Aorta (tissue), 5 donors: ENCODE results near the gene LTA. TPM values are rescaled to one million over a fixed set of nuclear protein-coding genes. Genes with fewer than 3 reads are reported as not detected.

Experiments used
- ATAC-seq: fragments of 200-7000 bp; cut with Tn5 transposase; one replicate; pipeline ENCODE4 v1.9.1; 2022; ENCODE audit warnings: moderate library complexity; ENCODE audit not compliant: low FRiP score
- DNase-seq, 2 donors: peaks; one replicate each; pipeline ENCODE4 v3.0.0-alpha.2; 2020
- H3K27ac ChIP-seq, 2 donors: one replicate each; pipeline ENCODE4 v1.5.1; 2013; ENCODE audit warnings: low read length in 2 of 2, mild to moderate bottlenecking in 2 of 2, moderate library complexity in 2 of 2, control low read depth in 1 of 2, inconsistent platforms in 1 of 2, low read depth in 1 of 2
- H3K27me3 ChIP-seq, 2 donors: one replicate each; pipeline ENCODE4 v1.6.1; 2013; ENCODE audit warnings: control low read depth in 1 of 2, low read length in 1 of 2, mild to moderate bottlenecking in 1 of 2, moderate library complexity in 1 of 2; ENCODE audit not compliant: insufficient read depth in 2 of 2, control insufficient read depth in 1 of 2
- H3K36me3 ChIP-seq, 2 donors: one replicate each; pipeline ENCODE4 v1.6.1; 2013; ENCODE audit warnings: control low read depth in 1 of 2, low read length in 1 of 2, mild to moderate bottlenecking in 1 of 2; ENCODE audit not compliant: insufficient read depth in 2 of 2, control insufficient read depth in 1 of 2
- H3K4me1 ChIP-seq, 2 donors: one replicate each; pipeline ENCODE4 v1.6.1; 2013; ENCODE audit warnings: low read length in 2 of 2, control low read depth in 1 of 2, mild to moderate bottlenecking in 1 of 2, moderate library complexity in 1 of 2; ENCODE audit not compliant: insufficient read depth in 2 of 2, control insufficient read depth in 1 of 2
- H3K4me3 ChIP-seq, 2 donors: one replicate each; pipeline ENCODE4 v1.5.1; 2013; ENCODE audit warnings: low read length in 2 of 2, control low read depth in 1 of 2, mild to moderate bottlenecking in 1 of 2
- H3K9me3 ChIP-seq: one replicate; pipeline ENCODE4 v1.6.1; 2013; ENCODE audit warnings: mild to moderate bottlenecking, low read length; ENCODE audit not compliant: control insufficient read depth
- WGBS, 2 donors: extraction: QIAGEN DNeasy Blood & Tissue Kit; methylation state at CpG; one replicate each; pipeline ENCODE4 v1.1.7; 2013; 5-methylcytosine and 5-hydroxymethylcytosine counted together
- intact Hi-C, 2 donors: fragments of 100-400 bp; cut with DNase I; formaldehyde crosslinking; loops; one replicate each; pipeline versions ENCODE4 v1.14.2 to v1.15.0; 2022
- polyA plus RNA-seq, 2 donors: library from polyadenylated mRNA; stranded (reverse); fragments of 200-250 nt; gene quantifications; one replicate each; pipeline ENCODE4 v1.2.3, GENCODE V29; 2013
- total RNA-seq, 2 donors: library from RNA; stranded (reverse); fragmentation: NEBNext Ultra II Directional; extraction: Animal tissue kit (Norgen Biotek cat#: 25700); gene quantifications; one replicate each; pipeline ENCODE4 v1.2.1, GENCODE V29; 2021
- donor health status: healthy with polysubstance abuse.
- donor health status: Bipolar disorder and iron deficiency.
- donor health status: DM: no; HTN: no; CAD: no.
- donor health status: DM: no; HTN: no; CAD: no.
- donor health status: DM: yes; HTN: yes; CAD: no.

LTA gene
- total and polyA plus RNA-seq, 4 donors: 0.18 TPM; not detected in 3

- Histone ChIP-seq H3K27ac (no peak overlapping the region), H3K36me3 (peaks cover 10 to 14% of the 10 kb centered on the region in 2 donors), H3K4me1 (no peaks in the 10 kb centered on the region), H3K4me3 (no peak overlapping the region), H3K9me3 (no peaks in the 10 kb centered on the region), H3K27me3 (no peaks in the 10 kb centered on the region)
- intact Hi-C loops: loop anchor here (5.0 kb wide), 2 partner anchors 40 to 1960 kb away; partner anchors contain the start of genes C6orf47 (in 1 of the 2) and GPANK1 (in 1 of the 2)
- no peak for DNase-seq
- 59 to 64% methylated on average over 10 of the region's 10 CpGs for WGBS, 2 donors
- ATAC-seq: no peak
These were observed 50.6 kb downstream of the LTA start for GRCh38 chr6:31622684-31623091.

Other genes with a start within 250 kb of the LTA start
Only the 30 nearest of the 34 such genes appear.
- gene HLA-B, start 215.1 kb upstream of the LTA start, total RNA-seq: 1,000 to 10,000 TPM in 1 of 2 donors, 100 to 1,000 TPM in 1; 862 to 1,392 TPM
- gene HLA-B, start 215.1 kb upstream of the LTA start, polyA plus RNA-seq: 100 to 1,000 TPM; 209 to 214 TPM
- 10 to 100 TPM; 19.8 to 29.2 TPM for gene MICA, start 168.7 kb upstream of the LTA start, total RNA-seq
- 10 to 100 TPM; 25.3 to 89.6 TPM for gene MICA, start 168.7 kb upstream of the LTA start, polyA plus RNA-seq
- gene MICB, start 74.1 kb upstream of the LTA start, total RNA-seq: 1 to 10 TPM; 4.7 to 6.2 TPM
- gene MICB, start 74.1 kb upstream of the LTA start, polyA plus RNA-seq: 1 to 10 TPM; 1.8 to 3.5 TPM
- not detected for gene MCCD1, start 43.3 kb upstream of the LTA start, total RNA-seq
- gene MCCD1, start 43.3 kb upstream of the LTA start, polyA plus RNA-seq: not detected
- 100 to 1,000 TPM; 235 to 270 TPM for gene DDX39B, start 30.3 kb upstream of the LTA start, total RNA-seq
- gene DDX39B, start 30.3 kb upstream of the LTA start, polyA plus RNA-seq: 100 to 1,000 TPM; 146 to 570 TPM
- 1 to 10 TPM; 1.3 to 1.5 TPM for gene ATP6V1G2, start 25.7 kb upstream of the LTA start, total RNA-seq
- 1 to 10 TPM; 1.4 to 1.8 TPM for gene ATP6V1G2, start 25.7 kb upstream of the LTA start, polyA plus RNA-seq
- gene NFKBIL1, start 24.7 kb upstream of the LTA start, total RNA-seq: 10 to 100 TPM; 16.0 to 19.8 TPM
- gene NFKBIL1, start 24.7 kb upstream of the LTA start, polyA plus RNA-seq: 10 to 100 TPM; 24.2 to 49.5 TPM
- gene TNF, start 3.3 kb downstream of the LTA start, total RNA-seq: 1 to 10 TPM in 1 of 2 donors, under 1 TPM in 1; 0.66 to 1.9 TPM
- 1 to 10 TPM in 1 of 2 donors, under 1 TPM in 1; 0.23 to 1.3 TPM for gene TNF, start 3.3 kb downstream of the LTA start, polyA plus RNA-seq
- 1 to 10 TPM; 1.4 to 3.6 TPM for gene LTB, start 10.1 kb downstream of the LTA start, total RNA-seq
- 1 to 10 TPM in 1 of 2 donors, under 1 TPM in 1; 0.88 to 2.5 TPM for gene LTB, start 10.1 kb downstream of the LTA start, polyA plus RNA-seq
- gene LST1, start 14.0 kb downstream of the LTA start, total RNA-seq: 10 to 100 TPM; 21.1 to 24.6 TPM
- 10 to 100 TPM in 1 of 2 donors, 1 to 10 TPM in 1; 7.9 to 23.4 TPM for gene LST1, start 14.0 kb downstream of the LTA start, polyA plus RNA-seq
- not detected for gene NCR3, start 20.7 kb downstream of the LTA start, total RNA-seq
- not detected for gene NCR3, start 20.7 kb downstream of the LTA start, polyA plus RNA-seq
- gene AIF1, start 42.9 kb downstream of the LTA start, total RNA-seq: 10 to 100 TPM; 32.6 to 68.3 TPM
- 100 to 1,000 TPM in 1 of 2 donors, 10 to 100 TPM in 1; 38.2 to 166 TPM for gene AIF1, start 42.9 kb downstream of the LTA start, polyA plus RNA-seq
- gene PRRC2A, start 48.4 kb downstream of the LTA start, total RNA-seq: 100 to 1,000 TPM; 154 to 164 TPM
- 100 to 1,000 TPM in 1 of 2 donors, 10 to 100 TPM in 1; 28.5 to 152 TPM for gene PRRC2A, start 48.4 kb downstream of the LTA start, polyA plus RNA-seq
- gene BAG6, start 80.4 kb downstream of the LTA start, total RNA-seq: 100 to 1,000 TPM; 207 to 215 TPM
- 100 to 1,000 TPM in 1 of 2 donors, 10 to 100 TPM in 1; 75.0 to 379 TPM for gene BAG6, start 80.4 kb downstream of the LTA start, polyA plus RNA-seq
- gene APOM, start 83.6 kb downstream of the LTA start, total RNA-seq: under 1 TPM; 0.42 to 0.96 TPM
- gene APOM, start 83.6 kb downstream of the LTA start, polyA plus RNA-seq: 1 to 10 TPM in 1 of 2 donors, not detected in 1; 2.6 TPM
- 10 to 100 TPM; 18.3 to 20.2 TPM for gene C6orf47, start 88.5 kb downstream of the LTA start, total RNA-seq
- gene C6orf47, start 88.5 kb downstream of the LTA start, polyA plus RNA-seq: 10 to 100 TPM in 1 of 2 donors, 1 to 10 TPM in 1; 7.5 to 12.0 TPM
- 10 to 100 TPM; 10.9 to 16.5 TPM for gene GPANK1, start 92.7 kb downstream of the LTA start, total RNA-seq
- gene GPANK1, start 92.7 kb downstream of the LTA start, polyA plus RNA-seq: 10 to 100 TPM; 15.9 to 22.8 TPM
- 100 to 1,000 TPM; 100 to 106 TPM for gene CSNK2B, start 93.8 kb downstream of the LTA start, total RNA-seq
- gene CSNK2B, start 93.8 kb downstream of the LTA start, polyA plus RNA-seq: 100 to 1,000 TPM; 122 to 191 TPM
- gene LY6G5B, start 97.7 kb downstream of the LTA start, total RNA-seq: 10 to 100 TPM; 19.6 to 20.8 TPM
- 10 to 100 TPM in 1 of 2 donors, 1 to 10 TPM in 1; 1.6 to 25.1 TPM for gene LY6G5B, start 97.7 kb downstream of the LTA start, polyA plus RNA-seq
- 1 to 10 TPM; 1.2 to 3.3 TPM for gene LY6G5C, start 108.8 kb downstream of the LTA start, total RNA-seq
- gene LY6G5C, start 108.8 kb downstream of the LTA start, polyA plus RNA-seq: 1 to 10 TPM; 3.3 to 5.9 TPM
- gene ABHD16A, start 131.0 kb downstream of the LTA start, total RNA-seq: 10 to 100 TPM; 41.8 to 48.1 TPM
- 10 to 100 TPM; 12.9 to 50.1 TPM for gene ABHD16A, start 131.0 kb downstream of the LTA start, polyA plus RNA-seq
- not detected for gene LY6G6F, start 134.6 kb downstream of the LTA start, total RNA-seq
- gene LY6G6F, start 134.6 kb downstream of the LTA start, polyA plus RNA-seq: not detected
- not detected for gene LY6G6D, start 143.1 kb downstream of the LTA start, total RNA-seq
- gene LY6G6D, start 143.1 kb downstream of the LTA start, polyA plus RNA-seq: not detected
- gene LY6G6C, start 149.5 kb downstream of the LTA start, total RNA-seq: not detected
- not detected for gene LY6G6C, start 149.5 kb downstream of the LTA start, polyA plus RNA-seq
- under 1 TPM; 0.84 to 0.96 TPM for gene MPIG6B, start 151.1 kb downstream of the LTA start, total RNA-seq
- gene MPIG6B, start 151.1 kb downstream of the LTA start, polyA plus RNA-seq: not detected
- gene DDAH2, start 157.0 kb downstream of the LTA start, total RNA-seq: 100 to 1,000 TPM; 122 to 133 TPM
- gene DDAH2, start 157.0 kb downstream of the LTA start, polyA plus RNA-seq: 100 to 1,000 TPM; 118 to 189 TPM
- gene CLIC1, start 164.2 kb downstream of the LTA start, total RNA-seq: 100 to 1,000 TPM; 303 to 322 TPM
- 100 to 1,000 TPM; 331 to 368 TPM for gene CLIC1, start 164.2 kb downstream of the LTA start, polyA plus RNA-seq
- 10 to 100 TPM in 1 of 2 donors, 1 to 10 TPM in 1; 5.9 to 15.1 TPM for gene MSH5, start 167.7 kb downstream of the LTA start, total RNA-seq
- 1 to 10 TPM in 1 of 2 donors, not detected in 1; 7.0 TPM for gene MSH5, start 167.7 kb downstream of the LTA start, polyA plus RNA-seq
- gene SAPCD1, start 190.4 kb downstream of the LTA start, total RNA-seq: 1 to 10 TPM in 1 of 2 donors, under 1 TPM in 1; 0.68 to 2.9 TPM
- 1 to 10 TPM in 1 of 2 donors, not detected in 1; 3.2 TPM for gene SAPCD1, start 190.4 kb downstream of the LTA start, polyA plus RNA-seq
- 1 to 10 TPM in 1 of 2 donors, under 1 TPM in 1; 0.58 to 1.3 TPM for gene VWA7, start 205.0 kb downstream of the LTA start, total RNA-seq
- gene VWA7, start 205.0 kb downstream of the LTA start, polyA plus RNA-seq: under 1 TPM in 1 of 2 donors, not detected in 1; 0.23 TPM